Activated naive CD4-positive, alpha-beta T cell (primary cell): ENCODE results near the gene HDAC4.
"Not testable (repeated sequence)": the region's sequence is repeated elsewhere in the genome, so short reads cannot be mapped to it uniquely, and the experiment has no call there.

Experiments used
- DNase-seq, 4 experiments: peaks; one replicate each; lab custom pipeline; 2025; lab: John Stamatoyannopoulos, UW

Gene HDAC4

DNA sequence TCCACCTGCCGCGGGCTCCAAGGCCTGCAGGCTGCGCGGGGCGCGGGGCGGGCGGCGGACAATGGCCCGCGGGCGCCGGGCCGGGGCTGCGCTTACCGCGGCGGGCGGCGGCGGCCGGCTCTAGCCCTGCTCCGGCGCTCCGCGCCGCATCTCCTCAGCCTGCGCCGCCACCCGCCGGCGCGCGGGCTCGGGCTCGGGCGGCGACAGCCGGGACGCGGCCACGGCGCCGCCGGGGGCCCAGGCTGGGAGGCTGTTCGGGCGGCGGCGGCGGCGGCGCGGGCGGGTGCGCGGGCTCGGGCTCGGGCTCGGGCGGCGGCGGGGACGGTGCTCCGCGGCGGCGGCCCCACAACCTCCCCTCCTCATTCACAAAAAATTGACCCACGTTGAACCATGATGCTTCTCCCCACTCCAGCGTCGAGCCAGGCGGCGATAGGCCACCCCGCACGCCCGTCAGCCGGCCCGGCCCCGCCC is at the start of gene HDAC4:
HDAC4 (minus strand) TSS at position 425 of the 471 bp plus-strand sequence. CDS start 48,321 bp downstream, outside the sequence.
- no peak for DNase-seq

DNA sequence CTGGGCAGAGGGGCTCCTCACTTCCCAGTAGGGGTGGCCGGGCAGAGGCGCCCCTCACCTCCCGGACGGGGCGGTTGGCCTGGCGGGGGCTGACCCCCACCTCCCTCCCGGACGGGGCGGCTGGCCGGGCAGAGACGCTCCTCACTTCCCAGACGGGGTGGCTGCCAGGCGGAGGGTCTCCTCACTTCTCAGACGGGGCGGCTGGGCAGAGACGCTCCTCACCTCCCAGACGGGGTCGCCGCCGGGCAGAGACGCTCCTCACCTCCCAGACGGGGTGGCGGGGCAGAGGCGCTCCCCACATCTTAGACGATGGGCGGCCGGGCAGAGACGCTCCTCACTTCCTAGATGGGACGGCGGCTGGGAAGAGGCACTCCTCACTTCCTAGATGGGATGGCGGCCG is 48.6 kb upstream of the HDAC4 start:
- not testable (repeated sequence) for DNase-seq

- no peak for DNase-seq
Observed at GRCh38 chr2:239445771-239446524, 45.1 kb upstream of the HDAC4 start.

- no peak for DNase-seq
Observed at GRCh38 chr2:239444626-239445577, 44.1 kb upstream of the HDAC4 start.

DNA sequence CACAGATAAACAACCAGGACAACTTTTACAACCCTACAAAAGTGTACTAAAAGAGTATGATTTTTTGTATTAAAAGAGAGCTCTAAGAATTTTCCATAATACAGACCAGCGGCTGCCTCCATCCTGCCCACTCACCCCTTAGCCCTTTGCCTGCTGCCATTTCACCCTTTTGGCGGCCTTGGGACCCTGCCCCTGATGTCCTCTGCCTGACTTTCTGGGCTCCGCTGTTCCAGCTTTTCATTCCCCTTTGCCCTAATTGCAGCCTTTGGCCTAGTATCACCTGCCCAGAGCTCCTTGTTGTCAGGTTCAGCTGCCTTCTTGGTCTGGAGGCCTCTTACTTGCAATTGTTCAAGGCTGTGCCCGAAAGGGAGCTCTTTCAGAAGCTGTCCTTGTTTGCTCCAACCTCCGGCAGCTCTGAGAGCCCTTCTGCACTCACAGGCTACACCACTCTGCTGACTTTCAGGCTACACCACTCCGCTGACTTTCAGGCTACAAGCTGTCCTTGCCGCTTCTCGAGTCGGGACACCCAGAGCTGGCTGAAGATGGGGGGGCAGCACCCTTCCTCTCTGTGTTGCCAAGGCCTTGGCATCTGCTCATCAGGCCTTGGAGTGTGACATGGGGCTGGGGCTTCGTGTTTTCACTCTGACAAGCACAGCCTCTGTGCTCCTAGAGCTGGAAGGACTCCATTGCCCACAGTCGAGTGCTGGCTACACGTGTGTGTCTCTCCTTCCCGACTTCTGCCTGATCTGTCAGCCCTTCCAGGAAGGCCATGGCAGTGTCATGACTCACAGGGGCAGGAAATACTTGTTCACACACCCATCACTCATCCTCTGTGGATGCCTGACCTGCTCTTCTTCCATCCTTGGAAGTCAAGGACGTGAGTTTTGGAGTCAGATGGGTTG is 43.1 kb upstream of the HDAC4 start:
- DNase-seq: no peak

GRCh38 chr2:239443102-239443620 is 42.3 kb upstream of the HDAC4 start:
- DNase-seq: no peak

DNA sequence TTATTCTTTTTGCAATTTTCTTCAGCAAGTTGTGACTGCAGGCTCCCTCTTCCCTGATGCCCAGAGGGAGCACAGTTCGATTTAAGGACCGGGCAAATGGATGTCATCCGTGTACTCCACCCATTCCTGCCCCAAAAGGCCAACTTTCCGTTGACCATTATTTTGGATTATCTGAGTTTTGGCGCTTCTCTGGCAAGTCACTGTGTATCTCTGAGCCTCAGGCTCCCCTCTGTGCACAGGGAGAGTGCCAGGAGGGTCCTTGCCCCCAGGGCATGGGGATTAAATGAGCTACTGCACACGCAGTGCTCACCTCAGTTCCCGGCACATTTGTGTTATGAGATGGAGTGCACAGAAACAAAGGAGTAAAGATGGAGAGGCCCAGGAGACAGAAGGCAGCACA is 41.4 kb upstream of the HDAC4 start:
- no peak for DNase-seq

- DNase-seq: no peak
Observed at GRCh38 chr2:239441261-239442078, 40.6 kb upstream of the HDAC4 start.

DNA sequence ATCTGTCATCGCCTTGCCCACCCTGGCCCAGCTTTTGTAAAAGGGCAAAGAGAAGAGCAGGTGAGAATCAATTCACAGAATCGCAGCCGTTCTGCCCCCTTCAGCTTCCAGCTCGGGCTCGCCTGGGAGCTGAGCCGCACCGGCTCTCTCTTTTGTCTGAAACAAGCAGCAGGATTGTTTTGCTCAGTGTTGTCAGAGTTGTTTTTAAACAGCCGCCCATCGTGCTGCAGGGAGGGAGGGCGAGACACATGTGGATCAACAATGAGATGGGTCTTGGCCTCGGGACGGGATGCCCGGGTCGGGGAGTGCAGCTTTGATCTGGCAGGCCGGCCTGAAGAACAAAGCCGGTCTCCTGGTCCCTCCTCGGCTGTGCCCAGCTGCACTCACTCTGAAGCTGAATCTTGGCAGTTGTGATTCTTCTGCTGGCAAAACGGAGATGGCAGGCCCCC is 39.7 kb upstream of the HDAC4 start:
- DNase-seq: no peak

GRCh38 chr2:239439754-239440315 is 39.0 kb upstream of the HDAC4 start:
- no peak for DNase-seq

GRCh38 chr2:239438995-239439753 is 38.4 kb upstream of the HDAC4 start:
- DNase-seq: no peak

DNA sequence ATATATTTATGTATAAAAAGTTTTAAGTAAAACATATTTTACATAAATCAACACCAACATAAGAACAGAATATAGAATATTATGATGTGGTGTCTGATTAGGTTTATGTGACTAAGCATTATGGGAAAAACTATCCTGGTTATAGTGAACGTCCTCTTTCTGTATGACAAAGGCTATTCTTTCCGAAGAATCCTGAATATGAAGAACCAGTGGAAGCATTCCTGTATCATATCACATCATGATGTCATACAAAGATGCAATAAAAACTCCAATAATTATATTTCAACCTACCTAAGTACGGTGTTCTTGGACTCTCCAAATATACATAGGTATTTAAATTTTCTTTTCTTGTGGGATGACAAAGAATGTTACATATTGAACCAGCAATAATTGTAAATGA is 37.5 kb upstream of the HDAC4 start:
- DNase-seq: no peak

DNA sequence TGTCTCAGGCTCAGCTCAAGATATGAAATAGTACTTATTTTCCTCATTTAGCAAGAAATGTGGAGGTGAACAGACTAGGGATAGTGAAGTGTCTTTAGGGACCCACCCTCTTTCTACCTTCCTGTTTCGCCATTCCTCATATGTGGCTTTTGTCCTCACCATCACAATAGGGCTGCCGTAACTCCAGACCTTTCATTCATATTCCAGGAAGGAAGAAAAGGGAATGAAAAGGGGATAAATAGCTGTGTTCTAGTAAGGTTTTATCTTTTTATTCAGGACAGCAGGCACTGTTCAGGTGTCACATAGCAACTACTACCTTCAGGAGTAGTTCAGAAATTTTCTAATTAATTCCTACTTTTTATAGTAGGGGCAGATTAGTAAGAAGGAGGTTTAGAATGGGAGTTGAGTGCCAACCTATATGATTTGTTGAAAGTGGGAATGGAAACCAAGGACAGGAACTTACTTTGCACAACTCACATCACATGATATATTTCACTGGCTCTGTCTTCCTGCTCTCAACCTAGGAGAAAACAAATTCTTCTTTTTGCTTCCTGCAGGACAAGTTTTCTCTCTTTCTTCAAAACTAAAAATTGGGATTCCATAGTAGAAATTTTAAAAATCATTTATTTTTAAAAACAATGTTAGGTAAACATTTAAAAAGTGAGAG is 36.0 kb upstream of the HDAC4 start:
- no peak for DNase-seq

DNA sequence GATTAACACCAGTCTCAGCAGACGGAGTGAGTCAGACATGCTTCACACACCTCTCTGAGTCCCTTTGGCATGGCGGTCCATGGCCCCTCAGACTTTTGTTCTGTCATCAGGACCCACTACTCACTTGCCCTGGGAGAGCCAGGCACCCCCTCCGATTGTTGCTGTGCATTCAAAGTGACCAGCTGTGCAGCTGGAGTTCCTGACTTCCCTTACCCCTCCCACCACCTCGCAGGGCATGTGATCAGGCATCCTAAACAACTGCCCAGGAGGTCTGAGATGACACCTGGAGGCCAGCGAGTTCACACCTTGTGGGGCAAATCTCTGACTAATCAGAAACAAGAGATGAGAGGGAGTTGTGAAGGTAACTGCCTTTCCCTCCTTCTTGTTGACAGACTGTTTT is 35.3 kb upstream of the HDAC4 start:
- no peak for DNase-seq

DNA sequence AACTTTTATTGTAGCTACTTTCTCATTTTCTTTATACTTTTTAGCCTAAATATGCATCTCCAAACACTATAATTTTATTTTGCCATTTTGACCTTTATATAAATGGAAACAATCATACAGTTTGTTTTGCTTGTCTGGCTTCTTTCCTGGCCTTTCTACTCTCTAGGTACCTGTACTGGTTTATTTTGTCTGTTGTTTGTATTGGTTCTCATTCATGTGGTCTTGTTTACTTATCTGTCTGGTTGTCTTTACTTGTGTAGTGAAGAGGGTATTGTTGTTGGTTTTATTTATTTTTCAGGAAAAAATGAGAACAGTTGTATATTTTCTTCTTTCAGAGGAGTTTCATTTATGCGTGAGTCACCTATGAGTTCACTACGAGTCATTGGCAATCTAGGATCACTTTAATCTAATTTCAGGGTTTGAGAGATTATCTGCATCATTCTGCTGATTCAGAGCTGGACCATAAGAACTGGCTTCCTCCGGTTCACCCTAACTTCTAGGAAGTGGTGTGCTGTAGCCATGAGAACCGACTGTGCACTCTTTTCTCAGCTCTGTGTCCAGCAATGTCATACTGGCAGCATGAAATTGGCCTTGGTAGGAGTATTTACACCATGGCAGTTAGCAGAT is 33.1 kb upstream of the HDAC4 start:
- DNase-seq: no peak

GRCh38 chr2:239432174-239432573 is 31.4 kb upstream of the HDAC4 start:
- no peak for DNase-seq

DNA sequence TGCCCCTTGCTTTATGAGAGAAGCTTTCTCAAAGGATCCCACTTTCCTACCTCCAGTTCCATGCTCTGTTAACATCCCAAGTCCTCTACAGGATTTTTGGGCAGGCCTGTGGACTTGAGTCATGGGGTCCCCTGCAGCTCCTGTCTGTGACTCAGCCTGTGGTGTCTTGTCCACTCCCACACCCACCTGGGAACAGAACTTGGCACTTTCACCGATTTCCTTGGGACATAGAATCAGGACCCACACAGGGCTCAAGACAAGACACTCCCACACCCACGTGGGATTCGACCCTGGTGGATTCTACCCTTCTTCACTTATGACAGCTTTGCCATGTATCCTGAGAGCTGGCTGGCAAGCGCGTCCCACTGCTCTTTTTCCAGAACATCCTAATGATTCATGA is 30.7 kb upstream of the HDAC4 start:
- no peak for DNase-seq
